Fibroblast of villous mesenchyme (primary cell): Measurements from ENCODE around the gene SHISAL1. TPM values are rescaled to one million over a fixed set of nuclear protein-coding genes. Genes with fewer than 3 reads are reported as not detected.

ENCODE experiments used
- DNase-seq: peaks from one replicate; pipeline ENCODE4 v3.0.0-alpha.2; 2010; ENCODE audit warnings: low read depth
- H3K4me3 ChIP-seq: 2 replicates; pipeline ENCODE4 v1.5.1; 2011; ENCODE audit warnings: low read depth, mild to moderate bottlenecking, low read length
- CTCF ChIP-seq: IDR thresholded peaks from 2 replicates; pipeline ENCODE4 v1.5.1; 2012; ENCODE audit warnings: low read depth, mild to moderate bottlenecking, low read length; ENCODE audit not compliant: insufficient read depth
- total RNA-seq: library from RNA; depleted of rRNA; stranded (reverse); fragments of >200 nt; gene quantifications from 2 replicates; pipeline ENCODE4 v1.2.3, GENCODE V29; 2012

Gene SHISAL1
- total RNA-seq, 1 donor = 3.0 TPM

- TF ChIP-seq CTCF = no peak
- DNase-seq = no peak
These were observed 11.7 kb downstream of the SHISAL1 start for GRCh38 chr22:44301039-44301438.

GRCh38 chr22:44299124-44299523, 13.6 kb downstream of the SHISAL1 start:
- DNase-seq = no peak
- no peak overlapping the region for H3K4me3 ChIP-seq
- TF ChIP-seq CTCF = no peak

More at GRCh38 chr22:44301039-44301438, 11.7 kb downstream of the SHISAL1 start:
- H3K4me3 ChIP-seq = no peak overlapping the region

- TF ChIP-seq CTCF = no peak
- no peak for DNase-seq
- H3K4me3 ChIP-seq = no peak overlapping the region
These were observed 14.2 kb downstream of the SHISAL1 start for GRCh38 chr22:44298406-44299091.

GRCh38 chr22:44297470-44298061, 15.2 kb downstream of the SHISAL1 start:
- no peak for DNase-seq
- no peak for TF ChIP-seq CTCF

GRCh38 chr22:44295406-44295805, 17.3 kb downstream of the SHISAL1 start:
- no peak for DNase-seq
- H3K4me3 ChIP-seq = no peak overlapping the region
- TF ChIP-seq CTCF = no peak

More at GRCh38 chr22:44297470-44298061, 15.2 kb downstream of the SHISAL1 start:
- H3K4me3 ChIP-seq = no peak overlapping the region

GRCh38 chr22:44293876-44294275, 18.9 kb downstream of the SHISAL1 start:
- no peak for TF ChIP-seq CTCF
- no peak overlapping the region for H3K4me3 ChIP-seq
- DNase-seq = no peak
